Measurements from ENCODE around the gene RABL2B.
"Not testable (repeated sequence)": the region's sequence is repeated elsewhere in the genome, so short reads cannot be mapped to it uniquely, and the experiment has no call there.

Gene RABL2B

GRCh38 chr22:50783033-50783879 is at the start of gene RABL2B:
Gene RABL2B (minus strand): TSS chr22:50783636. CDS start chr22:50782294, 1,342 bp downstream.
- DNase-seq, result peak; percentile 64 to 77

- DNase-seq, result not testable (repeated sequence)
Measured at GRCh38 chr22:50786936-50787335, 3.5 kb upstream of the RABL2B start.

DNA sequence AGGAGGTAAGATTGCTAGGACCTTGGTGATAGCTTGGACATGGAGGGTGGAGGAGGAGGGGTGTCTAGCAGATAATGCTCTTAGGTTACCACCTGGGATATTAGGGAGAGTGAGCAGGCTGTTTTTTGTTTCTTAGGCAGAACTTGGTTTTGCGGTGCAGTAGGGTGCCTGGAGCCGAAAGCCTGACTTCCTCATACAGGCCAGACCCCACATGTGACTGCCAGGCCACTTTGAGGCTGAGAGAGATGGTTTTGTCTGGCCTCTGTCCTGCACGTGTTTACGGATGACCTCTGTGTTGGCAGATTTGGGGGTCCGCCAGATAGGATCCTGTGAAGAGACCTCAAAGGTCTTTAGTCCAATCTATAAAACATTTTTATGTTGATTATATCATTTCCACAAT is 1.9 kb upstream of the RABL2B start:
- peak; percentile 51 to 63 for DNase-seq

GRCh38 chr22:50783880-50784276 is 442 bp upstream of the RABL2B start:
- not testable (repeated sequence) for DNase-seq

DNA sequence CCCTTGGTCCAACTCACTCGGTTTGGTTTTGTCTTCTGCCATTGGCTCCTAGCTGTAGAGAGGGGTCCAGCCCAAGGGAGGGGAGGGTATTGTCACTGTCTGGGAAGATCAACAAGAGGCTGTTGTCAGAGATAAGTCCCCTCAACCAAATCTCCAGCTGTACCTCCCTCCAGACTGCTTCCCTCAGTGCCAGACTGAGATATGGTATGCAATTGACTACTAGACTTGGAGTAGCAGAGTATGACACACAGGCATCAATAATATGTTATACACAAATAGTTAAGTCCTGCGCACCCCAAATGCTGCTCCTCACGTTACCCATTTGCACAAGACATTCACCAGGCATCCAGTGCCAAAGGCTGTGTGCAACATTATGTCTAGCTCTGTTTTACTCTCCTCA is 1.2 kb downstream of the RABL2B start:
- DNase-seq, result not testable (repeated sequence)

- DNase-seq, result peak; percentile 24
Measured at GRCh38 chr22:50780244-50780643, 3.2 kb downstream of the RABL2B start.

DNA sequence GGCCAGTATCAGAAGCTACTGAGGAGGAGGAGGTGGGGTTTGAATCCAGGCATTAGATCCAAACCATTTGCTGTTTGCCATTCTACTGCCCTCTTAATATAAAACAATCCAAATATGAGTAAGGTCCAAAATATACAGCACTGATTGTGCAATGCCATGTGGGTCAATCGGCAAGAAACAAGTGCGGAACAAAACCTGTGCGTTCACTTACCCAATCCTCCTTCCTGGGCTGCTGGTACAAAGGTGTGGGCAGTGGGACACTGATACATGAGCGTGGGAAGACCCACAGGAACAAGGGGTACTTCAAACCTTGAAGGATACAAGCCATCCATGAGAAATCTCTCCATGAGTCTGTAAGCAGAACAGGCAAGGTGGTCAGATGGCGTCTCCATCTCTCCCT is 5.8 kb downstream of the RABL2B start:
- DNase-seq, result not testable (repeated sequence)

GRCh38 chr22:50775132-50775531 is 8.3 kb downstream of the RABL2B start:
- DNase-seq, result not testable (repeated sequence)

- DNase-seq, result not testable (repeated sequence)
Measured at GRCh38 chr22:50764288-50764687, 19.1 kb downstream of the RABL2B start.

DNA sequence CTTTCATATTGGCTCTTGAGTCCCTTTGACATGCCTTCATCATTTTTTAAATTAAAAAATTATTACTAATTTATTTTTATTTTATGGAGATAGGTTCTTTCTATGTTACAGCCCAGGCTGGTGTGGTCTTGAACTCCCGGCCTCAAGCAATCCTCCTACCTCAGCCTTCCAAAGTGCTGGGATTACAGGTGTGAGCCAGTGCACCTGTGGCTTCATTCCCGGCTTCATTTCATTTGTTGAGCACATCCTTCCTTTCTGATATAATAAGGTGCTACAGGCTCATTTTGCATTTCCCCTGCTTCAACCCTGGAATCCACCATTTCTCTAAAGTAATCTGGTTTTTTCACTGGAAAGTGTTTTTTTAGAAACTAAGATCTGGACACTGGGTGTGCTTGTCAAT is 21.6 kb downstream of the RABL2B start:
- DNase-seq, result not testable (repeated sequence)

GRCh38 chr22:50759597-50760341 is 23.7 kb downstream of the RABL2B start:
- not testable (repeated sequence) for DNase-seq

GRCh38 chr22:50756949-50757491 is 26.4 kb downstream of the RABL2B start:
- DNase-seq, result not testable (repeated sequence)

- not testable (repeated sequence) for DNase-seq
Measured at GRCh38 chr22:50756406-50756805, 27.0 kb downstream of the RABL2B start.

DNA sequence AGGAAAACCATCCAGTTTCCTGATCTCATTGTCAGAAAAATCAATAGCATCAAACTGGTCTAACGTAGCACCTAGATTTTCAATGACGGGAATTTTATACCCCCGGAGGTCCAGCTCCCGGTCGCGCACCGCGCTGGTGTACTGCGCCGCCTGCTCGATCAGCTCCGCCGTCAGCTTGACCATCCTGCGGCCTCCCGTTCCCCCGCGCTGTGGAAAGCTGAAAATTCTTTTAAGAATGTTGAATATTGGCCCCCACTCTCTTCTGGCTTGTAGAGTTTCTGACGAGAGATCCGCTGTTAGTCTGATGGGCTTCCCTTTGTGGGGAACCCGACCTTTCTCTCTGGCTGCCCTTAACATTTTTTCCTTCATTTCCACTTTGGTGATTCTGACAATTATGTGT is 28.2 kb downstream of the RABL2B start:
- not testable (repeated sequence) for DNase-seq

DNA sequence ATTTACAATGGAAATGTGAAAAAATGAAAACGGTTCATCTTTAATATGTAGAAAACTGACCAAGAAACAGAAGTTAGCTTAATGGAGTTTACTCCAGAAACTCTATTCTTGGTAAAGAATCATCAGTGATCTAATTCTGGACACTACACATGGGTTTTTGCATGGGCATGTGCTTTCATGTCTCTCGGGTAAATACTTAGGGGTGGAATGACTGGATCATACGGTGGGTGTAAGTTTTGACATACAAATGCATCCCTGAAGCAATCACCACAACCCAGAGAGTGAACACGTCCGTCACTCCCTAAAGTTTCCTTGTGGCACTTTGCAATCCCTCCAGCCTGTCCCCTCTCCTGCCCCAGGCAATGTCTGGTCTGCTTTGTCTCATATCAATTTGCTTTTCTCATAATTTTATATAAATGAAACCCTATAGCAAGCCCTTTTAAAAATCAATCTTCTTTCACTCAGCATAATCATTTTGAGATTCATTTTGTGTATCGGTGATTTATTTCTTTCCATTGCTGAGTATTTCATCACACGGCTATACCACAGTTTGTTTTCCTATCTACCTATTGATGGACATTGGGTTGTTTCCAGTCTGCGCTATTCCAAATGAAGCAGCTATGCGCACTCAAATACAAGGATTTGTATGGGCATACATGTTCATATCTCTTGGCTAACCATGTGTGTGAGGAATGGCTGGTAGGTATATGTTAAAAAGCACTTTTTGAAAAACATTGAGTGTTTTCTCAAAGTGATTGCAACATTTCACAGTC is 33.9 kb downstream of the RABL2B start:
- not testable (repeated sequence) for DNase-seq

- DNase-seq, result not testable (repeated sequence)
Measured at GRCh38 chr22:50748630-50749029, 34.8 kb downstream of the RABL2B start.

GRCh38 chr22:50747521-50747920 is 35.9 kb downstream of the RABL2B start:
- DNase-seq, result not testable (repeated sequence)

DNA sequence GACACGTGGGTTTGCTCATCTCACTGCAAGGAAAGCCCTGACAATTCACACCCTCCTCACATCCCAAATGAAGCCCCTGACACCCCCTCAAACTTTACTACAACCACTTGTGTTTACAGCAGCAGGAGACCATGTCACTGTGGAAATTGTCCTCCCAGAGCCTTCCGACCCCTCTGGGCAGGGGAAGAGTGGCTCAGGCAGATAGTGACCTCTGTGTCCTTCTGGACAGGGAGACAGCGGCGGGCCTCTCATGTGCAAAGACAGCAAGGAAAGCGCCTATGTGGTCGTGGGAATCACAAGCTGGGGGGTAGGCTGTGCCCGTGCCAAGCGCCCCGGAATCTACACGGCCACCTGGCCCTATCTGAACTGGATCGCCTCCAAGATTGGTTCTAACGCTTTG is 39.0 kb downstream of the RABL2B start:
- not testable (repeated sequence) for DNase-seq

- not testable (repeated sequence) for DNase-seq
Measured at GRCh38 chr22:50740714-50741113, 42.7 kb downstream of the RABL2B start.

DNA sequence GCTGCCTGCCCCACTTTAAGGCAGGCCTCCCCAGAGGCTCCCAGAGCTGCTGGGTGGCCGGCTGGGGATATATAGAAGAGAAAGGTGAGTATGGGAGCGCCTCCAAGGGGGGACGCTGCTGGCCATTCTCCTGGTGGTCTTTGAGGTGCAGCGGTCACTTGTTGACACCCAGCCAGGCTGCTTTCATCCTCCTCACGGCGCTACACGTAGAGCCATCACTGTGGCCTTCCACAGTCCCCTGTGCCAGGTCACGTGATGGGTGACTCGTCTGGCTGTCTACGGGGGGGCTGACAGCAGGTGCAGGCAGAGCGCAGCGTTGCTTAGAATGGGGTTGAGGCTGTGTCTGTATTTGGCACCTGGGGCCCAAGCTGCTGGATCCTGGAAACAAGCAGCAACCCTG is 43.5 kb downstream of the RABL2B start:
- DNase-seq, result no peak

DNA sequence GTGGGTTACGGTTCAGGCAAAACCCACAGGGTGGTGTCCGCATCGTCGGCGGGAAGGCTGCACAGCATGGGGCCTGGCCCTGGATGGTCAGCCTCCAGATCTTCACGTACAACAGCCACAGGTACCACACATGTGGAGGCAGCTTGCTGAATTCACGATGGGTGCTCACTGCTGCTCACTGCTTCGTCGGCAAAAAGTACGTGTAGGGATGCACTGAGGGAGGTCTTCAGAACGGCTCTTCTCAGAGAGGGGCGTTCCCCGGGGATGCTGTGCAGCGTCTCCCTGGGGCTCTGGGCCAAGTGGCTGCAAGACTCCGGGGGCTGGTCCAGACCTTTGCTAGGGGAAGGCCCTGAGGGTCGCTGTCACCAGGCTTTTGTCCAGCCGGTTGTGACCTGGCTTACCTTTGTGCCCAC is 44.2 kb downstream of the RABL2B start:
- DNase-seq, result no peak

- DNase-seq, result no peak
Measured at GRCh38 chr22:50738649-50739227, 44.7 kb downstream of the RABL2B start.

Measured in AML-193 (cell line).